ENCODE data around the gene VSTM4. TPM values are rescaled to one million over a fixed set of nuclear protein-coding genes. Genes with fewer than 3 reads are reported as not detected.

VSTM4 gene
- total and polyA plus RNA-seq, 4 donors, result 1.0 to 3.1 (median 2.0) TPM

GRCh38 chr10:48985621-48986158, 129.6 kb downstream of the VSTM4 start:
- Histone ChIP-seq H3K27ac (ENCODE audit: low read depth in 1 of 2, low read length in 2 of 2) (no peak overlapping the region), H3K9ac (ENCODE audit: low read depth in 1 of 2, low read length in 2 of 2) (no peak overlapping the region), H3K4me3 (ENCODE audit: low read depth in 1 of 3, low read length in 3 of 3) (no peak overlapping the region), H3K4me1 (ENCODE audit: control insufficient read depth in 4 of 4, insufficient read depth in 4 of 4, low read length in 3 of 4) (no peaks in the 10 kb centered on the region), H3K9me3 (ENCODE audit: control insufficient read depth in 4 of 4, low read length in 3 of 4) (no peaks in the 10 kb centered on the region), H3K36me3 (ENCODE audit: control insufficient read depth in 4 of 4, insufficient read depth in 3 of 4, low read depth in 1 of 4, low read length in 3 of 4) (no peaks in the 10 kb centered on the region), H3K27me3 (ENCODE audit: control insufficient read depth in 4 of 4, insufficient read depth in 4 of 4, low read length in 3 of 4) (no peaks in the 10 kb centered on the region)
- WGBS, result 94% methylated on average over 7 of the region's 7 CpGs
- no peak for DNase-seq (ENCODE audit: low spot score)
- TF ChIP-seq HNF4A (conservative IDR thresholded peaks at IDR 0.05) (no peak), FOXA2 (IDR thresholded peaks at IDR 0.05) (no peak), TAF1 (conservative IDR thresholded peaks at IDR 0.05) (no peak), NR2F2 (IDR thresholded peaks at IDR 0.05) (no peak), SP1 (IDR thresholded peaks at IDR 0.05) (no peak), RAD21 (IDR thresholded peaks at IDR 0.05) (no peak), GABPA (IDR thresholded peaks at IDR 0.05 in 1 of 2, conservative IDR thresholded peaks at IDR 0.05 in 1 of 2) (no peak), EGR1 (IDR thresholded peaks at IDR 0.05; ENCODE audit: low read depth in 2 of 2) (no peak), YY1 (IDR thresholded peaks at IDR 0.05) (no peak), REST (IDR thresholded peaks at IDR 0.05) (no peak), ATF3 (IDR thresholded peaks at IDR 0.05) (no peak)

GRCh38 chr10:48983648-48984351, 131.5 kb downstream of the VSTM4 start:
- Histone ChIP-seq H3K36me3 (ENCODE audit: control insufficient read depth in 4 of 4, insufficient read depth in 3 of 4, low read depth in 1 of 4, low read length in 3 of 4) (no peaks in the 10 kb centered on the region), H3K27me3 (ENCODE audit: control insufficient read depth in 4 of 4, insufficient read depth in 4 of 4, low read length in 3 of 4) (no peaks in the 10 kb centered on the region), H3K27ac (ENCODE audit: low read depth in 1 of 2, low read length in 2 of 2) (no peak overlapping the region), H3K9ac (ENCODE audit: low read depth in 1 of 2, low read length in 2 of 2) (no peak overlapping the region), H3K4me3 (ENCODE audit: low read depth in 1 of 3, low read length in 3 of 3) (no peak overlapping the region), H3K9me3 (ENCODE audit: control insufficient read depth in 4 of 4, low read length in 3 of 4) (no peaks in the 10 kb centered on the region), H3K4me1 (ENCODE audit: control insufficient read depth in 4 of 4, insufficient read depth in 4 of 4, low read length in 3 of 4) (no peaks in the 10 kb centered on the region)
- no peak for DNase-seq (ENCODE audit: low spot score)
- no peak for TF ChIP-seq YY1 (IDR thresholded peaks at IDR 0.05)
- no peak for TF ChIP-seq GABPA (IDR thresholded peaks at IDR 0.05 in 1 of 2, conservative IDR thresholded peaks at IDR 0.05 in 1 of 2)
- no peak for TF ChIP-seq RXRA (IDR thresholded peaks at IDR 0.05)
- no peak for TF ChIP-seq JUND (IDR thresholded peaks at IDR 0.05)
- no peak for TF ChIP-seq CTCF (IDR thresholded peaks at IDR 0.05; ENCODE audit: low read depth, low read length, missing input control)
- no peak for TF ChIP-seq NR2F2 (IDR thresholded peaks at IDR 0.05)
- WGBS, result 71% methylated on average over 5 of the region's 5 CpGs

All from liver (tissue), 9 donors.